HCT116 (cell line): ENCODE results near the gene NPTX1. TPM values are rescaled to one million over a fixed set of nuclear protein-coding genes. Genes with fewer than 3 reads are reported as not detected.

Source experiments
- ATAC-seq: fragments of 200-7000 bp; cut with Tn5 transposase; 2 replicates; pipeline ENCODE4 v1.9.1; 2020; ENCODE audit warnings: mild to moderate bottlenecking, moderate library complexity
- BruUV-seq: library from RNA; stranded (reverse); fragments of 400-500 nt; replicated peaks from 2 replicates; lab custom pipeline; 2021; lab: Mats Ljungman, UMichigan
- CTCF ChIA-PET: fragments of 300-600 bp; sonication (Branson Sonifier 250); formaldehyde crosslinking; loops from one replicate; lab custom pipeline; 2021; ENCODE audit warnings: antibody characterized with exemption; lab: Charles Lee
- POLR2A ChIA-PET: fragments of 300-600, 350-600 bp; sonication (Branson Sonifier 250); formaldehyde crosslinking; loops from one replicate; lab custom pipeline; 2021; ENCODE audit warnings: antibody characterized with exemption; lab: Charles Lee
- RAD21 ChIA-PET, 2 experiments: fragments of 300-600 bp; sonication (Branson Sonifier 250); formaldehyde crosslinking; loops; one replicate each; lab custom pipeline; 2023; ENCODE audit warnings: low total read pairs in 2 of 2; ENCODE audit not compliant: uncharacterized antibody in 2 of 2, unreplicated experiment in 2 of 2, low non-redundant PET in 1 of 2; lab: Charles Lee
- DNase-seq: peaks from one replicate; pipeline ENCODE4 v3.0.0-alpha.2; 2010; ENCODE audit warnings: low read depth, low spot score
- H2AFZ ChIP-seq: fragments of 200-600 bp; shearing (Covaris generic), sonication (generic); 2 replicates; pipeline ENCODE4 v1.6.1; 2017; ENCODE audit warnings: low read depth, mixed run types, mixed read lengths, antibody characterized with exemption, low read length; ENCODE audit not compliant: poor library complexity, severe bottlenecking
- H3K27ac ChIP-seq: 2 replicates; pipeline ENCODE4 v1.5.1; 2012; ENCODE audit warnings: low read depth, low read length
- H3K27me3 ChIP-seq: fragments of 200-600 bp; sonication (generic); 2 replicates; pipeline ENCODE4 v1.6.1; 2016; ENCODE audit warnings: mixed run types, low read length, mixed read lengths; ENCODE audit not compliant: insufficient read depth
- H3K36me3 ChIP-seq, 2 experiments: fragments of 200-500 bp in 1 of 2; fragments of 200-600 bp in 1 of 2; sonication (Bioruptor generic) in 1 of 2; sonication (generic) in 1 of 2; 2 replicates each; pipeline versions ENCODE4 v1.5.1 to v1.6.1; 2014 to 2016; ENCODE audit warnings: low read length in 2 of 2, inconsistent platforms in 1 of 2, mixed read lengths in 1 of 2, mixed run types in 1 of 2; ENCODE audit not compliant: insufficient read depth in 2 of 2, control insufficient read depth in 1 of 2
- H3K4me1 ChIP-seq, 2 experiments: fragments of 200-600 bp in 1 of 2; sonication (generic) in 1 of 2; 2 replicates each; pipeline versions ENCODE4 v1.5.1 to v1.6.1; 2012 to 2017; ENCODE audit warnings: low read length in 2 of 2, inconsistent platforms in 1 of 2, mild to moderate bottlenecking in 1 of 2, mixed read lengths in 1 of 2, mixed run types in 1 of 2, moderate library complexity in 1 of 2; ENCODE audit not compliant: insufficient read depth in 2 of 2, control insufficient read depth in 1 of 2
- H3K4me2 ChIP-seq: fragments of 200-600 bp; sonication (generic); 2 replicates; pipeline ENCODE4 v1.6.1; 2017; ENCODE audit warnings: mixed run types, low read length, mixed read lengths
- H3K4me3 ChIP-seq, 2 experiments: fragments of 200-600 bp in 1 of 2; sonication (generic) in 1 of 2; replicated peaks in 1 of 2; 2 replicates each; pipeline ENCODE4 v1.5.1; 2011 to 2016; ENCODE audit warnings: low read length in 2 of 2, control low read depth in 1 of 2, low read depth in 1 of 2, mild to moderate bottlenecking in 1 of 2, mixed read lengths in 1 of 2, mixed run types in 1 of 2
- H3K79me2 ChIP-seq: fragments of 200-600 bp; sonication (generic); 2 replicates; pipeline ENCODE4 v1.6.1; 2017; ENCODE audit warnings: mild to moderate bottlenecking, mixed run types, low read length, moderate library complexity, mixed read lengths; ENCODE audit not compliant: insufficient read depth
- H3K9ac ChIP-seq: fragments of 200-600 bp; sonication (generic); 2 replicates; pipeline ENCODE4 v1.6.1; 2016; ENCODE audit warnings: low read length, mixed read lengths
- H3K9me2 ChIP-seq: fragments of 200-600 bp; sonication (generic), shearing (Covaris generic); 2 replicates; pipeline ENCODE4 v1.6.1; 2017; ENCODE audit warnings: mixed run types, mild to moderate bottlenecking, moderate library complexity; ENCODE audit not compliant: insufficient read depth
- H3K9me3 ChIP-seq, 2 experiments: fragments of 200-500 bp in 1 of 2; fragments of 200-600 bp in 1 of 2; sonication (Bioruptor generic) in 1 of 2; sonication (generic) in 1 of 2; 2 replicates each; pipeline ENCODE4 v1.6.1; 2014 to 2017; ENCODE audit warnings: low read length in 2 of 2, mixed read lengths in 2 of 2, inconsistent platforms in 1 of 2, low read depth in 1 of 2, mild to moderate bottlenecking in 1 of 2, mixed run types in 1 of 2, moderate library complexity in 1 of 2; ENCODE audit not compliant: control insufficient read depth in 1 of 2, insufficient read depth in 1 of 2
- H4K20me1 ChIP-seq: fragments of 200-600 bp; sonication (generic), shearing (Covaris generic); 2 replicates; pipeline ENCODE4 v1.6.1; 2017; ENCODE audit warnings: mixed run types, mild to moderate bottlenecking, moderate library complexity; ENCODE audit not compliant: insufficient read depth
- ATF3 ChIP-seq: IDR thresholded peaks from 2 replicates; pipeline ENCODE4 v1.6.1; 2012
- CTCF ChIP-seq, 3 experiments: fragments of 200-600 bp in 1 of 3; sonication (generic) in 1 of 3; IDR thresholded peaks in 2 of 3; conservative IDR thresholded peaks in 1 of 3; 2 replicates each; pipeline ENCODE4 v1.5.1; 2012 to 2017; ENCODE audit warnings: low read depth in 2 of 3, low read length in 2 of 3, antibody characterized with exemption in 1 of 3, borderline replicate concordance in 1 of 3, control low read depth in 1 of 3, mild to moderate bottlenecking in 1 of 3, mixed read lengths in 1 of 3, mixed run types in 1 of 3, moderate library complexity in 1 of 3; ENCODE audit not compliant: insufficient read depth in 1 of 3
- EGR1 ChIP-seq: IDR thresholded peaks from 2 replicates; pipeline ENCODE4 v1.6.1; 2012; ENCODE audit warnings: low read depth
- ELF1 ChIP-seq: IDR thresholded peaks from 2 replicates; pipeline ENCODE4 v1.6.1; 2012; ENCODE audit warnings: low read depth, borderline replicate concordance
- EZH2 ChIP-seq: fragments of 200-600 bp; sonication (generic); IDR thresholded peaks from 2 replicates; pipeline ENCODE4 v1.6.1; 2017; ENCODE audit warnings: antibody characterized with exemption, mixed run types
- EZH2phosphoT487 ChIP-seq: fragments of 200-600 bp; IDR thresholded peaks from 2 replicates; pipeline ENCODE4 v1.6.1; 2018; ENCODE audit warnings: antibody characterized with exemption, borderline replicate concordance
- MAX ChIP-seq: IDR thresholded peaks from 2 replicates; pipeline ENCODE4 v1.6.1; 2012
- POLR2A ChIP-seq: IDR thresholded peaks from 2 replicates; pipeline ENCODE4 v1.7.0; 2011; ENCODE audit warnings: borderline replicate concordance; ENCODE audit not compliant: insufficient read depth, insufficient read length; ENCODE audit errors: extremely low read depth
- POLR2AphosphoS5 ChIP-seq: IDR thresholded peaks from 2 replicates; pipeline ENCODE4 v1.6.1; 2011; ENCODE audit warnings: mild to moderate bottlenecking, low read depth, low read length, moderate library complexity
- RAD21 ChIP-seq: IDR thresholded peaks from 2 replicates; pipeline ENCODE4 v1.6.1; 2012; ENCODE audit warnings: low read depth, mild to moderate bottlenecking
- SIN3A ChIP-seq: IDR thresholded peaks from 2 replicates; pipeline ENCODE4 v1.6.1; 2012; ENCODE audit warnings: low read depth
- YY1 ChIP-seq: IDR thresholded peaks from 2 replicates; pipeline ENCODE4 v1.6.1; 2011; ENCODE audit warnings: low read length, low read depth, moderate library complexity, mild to moderate bottlenecking; ENCODE audit not compliant: insufficient replicate concordance; ENCODE audit errors: extremely low read depth
- ZNF274 ChIP-seq: fragments of 200-500 bp; sonication (Bioruptor generic); IDR thresholded peaks from 2 replicates; pipeline ENCODE4 v1.6.1; 2014; ENCODE audit warnings: mild to moderate bottlenecking, low read depth, low read length, inconsistent platforms
- intact Hi-C: fragments of 100-400 bp; cut with micrococcal nuclease; formaldehyde crosslinking; loops from 2 replicates; pipeline ENCODE4 v1.10.0; 2022
- total RNA-seq: library from RNA; stranded (reverse); gene quantifications from one replicate; pipeline ENCODE4 v1.2.1, GENCODE V29; 2021; ENCODE audit not compliant: unreplicated experiment
- TF ChIP-seq, protein P1 (sequence below): IDR thresholded peaks from 2 replicates; pipeline ENCODE4 v1.6.1; 2011; ENCODE audit warnings: mild to moderate bottlenecking, low read length, moderate library complexity; ENCODE audit not compliant: insufficient replicate concordance; ENCODE audit errors: extremely low read depth

Gene NPTX1
- total RNA-seq, 1 experiment from 2014 or later = 0.15 TPM

- ATAC-seq = no peak
- RAD21 ChIA-PET = no interaction called here
- TF ChIP-seq YY1 (no peak), RAD21 (no peak), EZH2 (no peak), SIN3A (no peak), ZNF274 (no peak)
- H3K4me2 ChIP-seq = no peak overlapping the region
- no peaks in the 10 kb centered on the region for H4K20me1 ChIP-seq
- H2AFZ ChIP-seq = no peak overlapping the region
- intact Hi-C loops = no loop called here
- BruUV-seq = no TSS peak
- H3K36me3 ChIP-seq = no peaks in the 10 kb centered on the region
- no peaks in the 10 kb centered on the region for H3K27me3 ChIP-seq
- no peak overlapping the region for H3K9ac ChIP-seq
- no peaks in the 10 kb centered on the region for H3K79me2 ChIP-seq
- peaks cover 8 to 19% of the 10 kb centered on the region in 2 experiments for H3K4me1 ChIP-seq
- CTCF ChIA-PET = interaction anchor here (1.2 kb wide), 1 partner anchor 76 kb away, joined by 3 read pairs; no protein-coding TSS in a partner anchor
- H3K9me3 ChIP-seq = no peaks in the 10 kb centered on the region
- POLR2A ChIA-PET = interaction anchor here (1.4 kb wide), 1 partner anchor 46 kb away, joined by 3 read pairs; the partner anchor contains the start of gene RPTOR
- no peaks in the 10 kb centered on the region for H3K9me2 ChIP-seq
- no peak overlapping the region for H3K4me3 ChIP-seq
- no peak for DNase-seq
- no peak overlapping the region for H3K27ac ChIP-seq
Observed at GRCh38 chr17:80498920-80499410, 22.6 kb upstream of the NPTX1 start.

DNA sequence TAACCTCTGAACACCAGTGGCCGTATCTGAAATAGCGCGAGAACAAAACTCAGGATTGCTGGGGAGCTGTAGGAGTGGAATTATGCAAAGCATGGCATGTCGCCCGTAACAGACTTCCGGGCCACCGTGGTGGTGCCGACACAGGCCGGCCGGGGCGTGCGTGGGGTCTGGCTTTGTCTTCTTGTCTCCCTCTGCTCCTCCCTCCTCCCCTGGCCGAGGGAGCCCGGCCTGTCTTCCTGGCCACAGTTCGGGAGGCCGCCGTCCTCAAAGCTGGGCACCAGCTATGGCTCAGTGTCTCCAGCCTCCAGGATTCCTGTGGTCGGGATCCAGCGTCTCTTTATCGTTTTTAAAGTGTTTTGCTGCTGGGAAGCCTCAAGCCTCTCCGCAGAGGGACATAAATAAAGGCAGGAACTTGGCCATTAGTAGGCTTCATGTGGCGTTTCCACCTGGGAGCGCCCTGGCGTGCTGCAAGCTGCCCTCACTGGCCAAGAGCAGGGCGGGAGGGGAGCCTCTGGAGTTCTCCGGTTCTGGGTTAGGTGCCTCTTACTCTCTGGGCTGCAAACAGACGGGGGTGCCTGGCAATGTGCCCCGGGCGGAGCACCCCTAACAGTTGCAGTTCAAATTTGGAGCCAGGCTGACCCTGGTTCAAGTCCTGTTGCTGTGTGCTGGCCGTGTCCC lies 22.0 kb upstream of the NPTX1 start:
- peaks cover 8 to 19% of the 10 kb centered on the region in 2 experiments for H3K4me1 ChIP-seq
- no peaks in the 10 kb centered on the region for H3K79me2 ChIP-seq
- H3K36me3 ChIP-seq = no peaks in the 10 kb centered on the region
- ChIA-PET CTCF (interaction anchor here (1.2 kb wide), 1 partner anchor 77 kb away, joined by 3 read pairs; no protein-coding TSS in a partner anchor), POLR2A (interaction anchor here (1.4 kb wide), 1 partner anchor 46 kb away, joined by 3 read pairs; the partner anchor contains the start of gene RPTOR), RAD21 (no interaction called here)
- no peak overlapping the region for H3K4me3 ChIP-seq
- DNase-seq (no peak), ATAC-seq (no peak)
- no peak overlapping the region for H3K9ac ChIP-seq
- intact Hi-C loops = no loop called here
- no peak overlapping the region for H2AFZ ChIP-seq
- H3K9me2 ChIP-seq = no peaks in the 10 kb centered on the region
- H4K20me1 ChIP-seq = no peaks in the 10 kb centered on the region
- H3K4me2 ChIP-seq = no peak overlapping the region
- no TSS peak for BruUV-seq
- H3K27ac ChIP-seq = no peak overlapping the region
- H3K27me3 ChIP-seq = no peaks in the 10 kb centered on the region
- H3K9me3 ChIP-seq = no peaks in the 10 kb centered on the region
- TF ChIP-seq CTCF (IDR thresholded peaks at IDR 0.05 in 2 of 3, conservative IDR thresholded peaks at IDR 0.05 in 1 of 3; ENCODE audit: borderline replicate concordance in 1 of 3, insufficient read depth in 1 of 3, low read depth in 2 of 3, low read length in 2 of 3) (no peak), ELF1 (no peak), EZH2phosphoT487 (no peak), EZH2 (no peak), ATF3 (no peak), MAX (no peak), EGR1 (no peak), POLR2AphosphoS5 (no peak), RAD21 (no peak), POLR2A (no peak)
- TF ChIP-seq, protein P1, sequence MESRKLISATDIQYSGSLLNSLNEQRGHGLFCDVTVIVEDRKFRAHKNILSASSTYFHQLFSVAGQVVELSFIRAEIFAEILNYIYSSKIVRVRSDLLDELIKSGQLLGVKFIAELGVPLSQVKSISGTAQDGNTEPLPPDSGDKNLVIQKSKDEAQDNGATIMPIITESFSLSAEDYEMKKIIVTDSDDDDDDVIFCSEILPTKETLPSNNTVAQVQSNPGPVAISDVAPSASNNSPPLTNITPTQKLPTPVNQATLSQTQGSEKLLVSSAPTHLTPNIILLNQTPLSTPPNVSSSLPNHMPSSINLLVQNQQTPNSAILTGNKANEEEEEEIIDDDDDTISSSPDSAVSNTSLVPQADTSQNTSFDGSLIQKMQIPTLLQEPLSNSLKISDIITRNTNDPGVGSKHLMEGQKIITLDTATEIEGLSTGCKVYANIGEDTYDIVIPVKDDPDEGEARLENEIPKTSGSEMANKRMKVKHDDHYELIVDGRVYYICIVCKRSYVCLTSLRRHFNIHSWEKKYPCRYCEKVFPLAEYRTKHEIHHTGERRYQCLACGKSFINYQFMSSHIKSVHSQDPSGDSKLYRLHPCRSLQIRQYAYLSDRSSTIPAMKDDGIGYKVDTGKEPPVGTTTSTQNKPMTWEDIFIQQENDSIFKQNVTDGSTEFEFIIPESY = no peak
